ENCODE measurements around the gene IFT172.
A peak's percentile ranks its signal among the peaks of the same experiment; 100 is the strongest.

IFT172 gene

DNA sequence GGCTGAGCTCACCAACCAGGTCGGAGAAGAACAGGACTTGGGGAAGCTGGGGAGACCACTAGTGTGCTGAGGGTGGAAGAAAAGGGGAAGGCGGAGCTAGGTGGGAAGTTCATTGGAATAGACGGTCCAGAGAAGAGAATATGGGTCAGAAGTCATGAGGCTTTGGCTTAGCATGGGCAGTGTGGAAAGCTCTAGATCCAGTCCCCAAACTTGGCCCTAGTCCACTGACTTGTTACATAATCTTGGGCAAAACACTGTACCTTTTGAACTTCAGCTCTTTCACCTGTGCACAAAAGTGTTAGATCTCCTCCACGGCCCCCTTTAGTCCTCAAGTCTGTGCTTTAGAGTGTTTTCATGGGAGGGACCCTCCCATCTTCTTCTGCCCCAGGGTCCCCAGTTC is 17.8 kb upstream of the IFT172 start:
- Histone ChIP-seq H3K9ac (ENCODE audit: low read depth in 1 of 2, low read length in 2 of 2) (no peak overlapping the region), H3K9me3 (ENCODE audit: control insufficient read depth in 1 of 2, low read length in 2 of 2) (no peaks in the 10 kb centered on the region), H3K27me3 (ENCODE audit: control insufficient read depth in 1 of 2, insufficient read depth in 2 of 2, low read length in 2 of 2) (no peaks in the 10 kb centered on the region), H3K4me1 (ENCODE audit: control insufficient read depth in 1 of 2, insufficient read depth in 2 of 2, low read length in 2 of 2) (no peaks in the 10 kb centered on the region), H3K27ac (ENCODE audit: low read depth, low read length) (no peak overlapping the region), H3K4me3 (ENCODE audit: low read depth in 1 of 2, low read length in 2 of 2) (no peak overlapping the region), H3K36me3 (ENCODE audit: control insufficient read depth in 1 of 2, insufficient read depth in 2 of 2, low read length in 2 of 2) (no peaks in the 10 kb centered on the region)

DNA sequence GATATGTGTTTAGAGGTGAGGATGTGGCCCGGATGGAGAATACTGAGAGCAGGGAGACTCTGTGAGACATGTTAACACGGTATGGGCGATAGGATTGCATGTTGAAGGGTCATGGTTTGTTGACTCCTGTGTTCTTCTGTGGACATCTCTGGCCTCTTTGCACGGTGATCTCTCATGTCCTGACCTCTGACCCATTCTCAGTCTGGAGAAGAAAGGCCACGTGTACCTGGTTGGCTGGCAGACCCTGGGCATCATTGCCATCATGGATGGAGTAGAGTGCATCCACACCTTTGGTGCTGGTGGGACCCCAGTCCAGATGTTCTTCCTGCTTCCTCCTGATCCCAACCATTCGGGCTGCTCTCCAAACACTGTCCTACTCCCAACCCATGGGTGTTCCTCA is 17.0 kb upstream of the IFT172 start:
- Histone ChIP-seq H3K4me1 (ENCODE audit: control insufficient read depth in 1 of 2, insufficient read depth in 2 of 2, low read length in 2 of 2) (no peaks in the 10 kb centered on the region), H3K36me3 (ENCODE audit: control insufficient read depth in 1 of 2, insufficient read depth in 2 of 2, low read length in 2 of 2) (no peaks in the 10 kb centered on the region), H3K27me3 (ENCODE audit: control insufficient read depth in 1 of 2, insufficient read depth in 2 of 2, low read length in 2 of 2) (no peaks in the 10 kb centered on the region), H3K4me3 (ENCODE audit: low read depth in 1 of 2, low read length in 2 of 2) (no peak overlapping the region), H3K9me3 (ENCODE audit: control insufficient read depth in 1 of 2, low read length in 2 of 2) (no peaks in the 10 kb centered on the region), H3K27ac (ENCODE audit: low read depth, low read length) (no peak overlapping the region), H3K9ac (ENCODE audit: low read depth in 1 of 2, low read length in 2 of 2) (no peak overlapping the region)

DNA sequence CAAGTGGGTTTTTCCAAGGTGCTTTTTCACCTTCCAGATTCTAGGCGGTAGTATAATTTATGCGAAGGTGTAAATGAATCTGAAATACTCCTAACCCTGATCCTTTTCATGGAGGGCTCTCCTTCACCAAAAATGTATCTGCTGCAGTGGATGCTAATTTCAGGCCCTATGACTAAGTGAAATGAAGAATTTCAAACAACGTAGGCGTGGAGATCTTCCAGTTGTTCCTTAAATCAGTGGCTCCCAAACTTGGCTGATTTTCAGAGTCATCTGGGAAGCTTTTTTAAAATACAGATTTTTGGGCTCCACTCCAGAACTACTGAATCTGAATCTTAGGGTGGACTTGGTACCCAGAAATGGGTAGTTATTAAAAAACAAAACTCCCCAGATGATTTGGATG is 12.6 kb upstream of the IFT172 start:
- no peaks in the 10 kb centered on the region for H3K36me3 ChIP-seq (ENCODE audit: control insufficient read depth in 1 of 2, insufficient read depth in 2 of 2, low read length in 2 of 2)
- peaks cover 1 to 2% of the 10 kb centered on the region in 2 donors for H3K4me1 ChIP-seq (ENCODE audit: control insufficient read depth in 1 of 2, insufficient read depth in 2 of 2, low read length in 2 of 2)
- no peaks in the 10 kb centered on the region for H3K27me3 ChIP-seq (ENCODE audit: control insufficient read depth in 1 of 2, insufficient read depth in 2 of 2, low read length in 2 of 2)
- H3K4me3 ChIP-seq (ENCODE audit: low read depth in 1 of 2, low read length in 2 of 2): no peak overlapping the region
- H3K27ac ChIP-seq (ENCODE audit: low read depth, low read length): no peak overlapping the region
- no peaks in the 10 kb centered on the region for H3K9me3 ChIP-seq (ENCODE audit: control insufficient read depth in 1 of 2, low read length in 2 of 2)
- no peak overlapping the region for H3K9ac ChIP-seq (ENCODE audit: low read depth in 1 of 2, low read length in 2 of 2)

DNA sequence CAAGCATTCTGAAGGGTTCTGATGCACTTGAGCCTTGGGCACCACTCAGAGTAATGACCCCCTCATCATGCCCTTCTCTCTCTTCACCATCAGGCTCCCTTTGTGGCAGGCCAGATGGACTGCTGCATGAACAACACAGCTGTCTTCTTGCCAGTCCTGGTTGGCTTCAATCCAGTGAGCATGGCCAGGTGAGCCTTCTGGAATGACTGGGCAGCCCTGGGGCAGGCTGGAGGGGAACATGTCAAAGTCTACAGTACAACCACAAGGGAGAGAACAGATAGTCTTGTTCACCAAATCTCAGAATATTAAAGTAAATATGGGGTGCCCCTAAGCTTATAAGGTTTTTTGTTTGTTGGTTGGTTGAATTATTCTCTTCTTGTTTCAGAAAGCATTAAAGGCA is 11.5 kb upstream of the IFT172 start:
- Histone ChIP-seq H3K9ac (ENCODE audit: low read depth in 1 of 2, low read length in 2 of 2) (no peak overlapping the region), H3K9me3 (ENCODE audit: control insufficient read depth in 1 of 2, low read length in 2 of 2) (no peaks in the 10 kb centered on the region), H3K27ac (ENCODE audit: low read depth, low read length) (no peak overlapping the region), H3K36me3 (ENCODE audit: control insufficient read depth in 1 of 2, insufficient read depth in 2 of 2, low read length in 2 of 2) (no peaks in the 10 kb centered on the region), H3K27me3 (ENCODE audit: control insufficient read depth in 1 of 2, insufficient read depth in 2 of 2, low read length in 2 of 2) (peaks cover 0 to 4% of the 10 kb centered on the region in 2 donors), H3K4me3 (ENCODE audit: low read depth in 1 of 2, low read length in 2 of 2) (no peak overlapping the region), H3K4me1 (ENCODE audit: control insufficient read depth in 1 of 2, insufficient read depth in 2 of 2, low read length in 2 of 2) (peaks cover 12 to 13% of the 10 kb centered on the region in 2 donors)

DNA sequence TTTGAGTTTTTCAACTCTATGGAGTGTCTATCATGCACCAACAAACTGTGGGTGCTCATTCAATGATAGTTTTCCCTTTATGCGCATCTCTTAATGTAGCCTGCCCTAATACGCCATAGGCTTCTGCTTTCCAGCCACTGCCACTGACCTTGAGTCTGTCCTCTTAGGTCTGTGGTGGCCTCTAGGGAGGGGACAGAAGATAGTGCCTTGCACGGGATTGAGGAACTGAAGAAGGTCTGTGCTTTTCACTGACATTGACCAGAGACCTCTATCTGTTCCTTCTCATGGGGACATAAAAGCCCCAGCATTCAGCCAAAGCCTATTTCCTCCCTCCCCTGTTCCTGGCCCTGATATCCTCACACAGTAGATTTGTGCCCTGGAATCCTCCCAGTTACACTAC is 9.4 kb upstream of the IFT172 start:
- H3K9ac ChIP-seq (ENCODE audit: low read depth in 1 of 2, low read length in 2 of 2): no peak overlapping the region
- H3K36me3 ChIP-seq (ENCODE audit: control insufficient read depth in 1 of 2, insufficient read depth in 2 of 2, low read length in 2 of 2): no peaks in the 10 kb centered on the region
- no peaks in the 10 kb centered on the region for H3K9me3 ChIP-seq (ENCODE audit: control insufficient read depth in 1 of 2, low read length in 2 of 2)
- no peak overlapping the region for H3K27ac ChIP-seq (ENCODE audit: low read depth, low read length)
- peaks cover 19 to 22% of the 10 kb centered on the region in 2 donors for H3K4me1 ChIP-seq (ENCODE audit: control insufficient read depth in 1 of 2, insufficient read depth in 2 of 2, low read length in 2 of 2)
- peaks cover 14 to 18% of the 10 kb centered on the region in 2 donors for H3K27me3 ChIP-seq (ENCODE audit: control insufficient read depth in 1 of 2, insufficient read depth in 2 of 2, low read length in 2 of 2)
- no peak overlapping the region for H3K4me3 ChIP-seq (ENCODE audit: low read depth in 1 of 2, low read length in 2 of 2)

DNA sequence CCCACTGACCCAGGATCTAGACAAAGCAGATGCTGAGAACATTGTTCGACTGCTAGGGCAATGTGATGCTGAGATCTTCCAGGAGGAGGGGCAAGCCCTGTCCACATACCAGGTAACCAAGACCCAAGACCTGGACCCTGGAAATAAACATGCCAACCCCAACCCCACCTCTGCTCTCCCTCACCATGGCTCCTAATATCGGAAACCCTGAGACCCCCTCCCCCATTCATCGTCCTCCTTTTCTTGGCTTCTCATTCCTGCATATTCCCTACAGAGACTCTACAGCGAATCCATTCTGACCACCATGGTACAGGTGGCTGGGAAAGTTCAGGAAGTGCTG is 7.7 kb upstream of the IFT172 start:
- Histone ChIP-seq H3K27me3 (ENCODE audit: control insufficient read depth in 1 of 2, insufficient read depth in 2 of 2, low read length in 2 of 2) (peaks cover 17 to 21% of the 10 kb centered on the region in 2 donors), H3K4me1 (ENCODE audit: control insufficient read depth in 1 of 2, insufficient read depth in 2 of 2, low read length in 2 of 2) (peaks cover 19 to 22% of the 10 kb centered on the region in 2 donors), H3K9me3 (ENCODE audit: control insufficient read depth in 1 of 2, low read length in 2 of 2) (no peaks in the 10 kb centered on the region), H3K4me3 (ENCODE audit: low read depth in 1 of 2, low read length in 2 of 2) (no peak overlapping the region), H3K27ac (ENCODE audit: low read depth, low read length) (no peak overlapping the region), H3K9ac (ENCODE audit: low read depth in 1 of 2, low read length in 2 of 2) (no peak overlapping the region), H3K36me3 (ENCODE audit: control insufficient read depth in 1 of 2, insufficient read depth in 2 of 2, low read length in 2 of 2) (no peaks in the 10 kb centered on the region)

DNA sequence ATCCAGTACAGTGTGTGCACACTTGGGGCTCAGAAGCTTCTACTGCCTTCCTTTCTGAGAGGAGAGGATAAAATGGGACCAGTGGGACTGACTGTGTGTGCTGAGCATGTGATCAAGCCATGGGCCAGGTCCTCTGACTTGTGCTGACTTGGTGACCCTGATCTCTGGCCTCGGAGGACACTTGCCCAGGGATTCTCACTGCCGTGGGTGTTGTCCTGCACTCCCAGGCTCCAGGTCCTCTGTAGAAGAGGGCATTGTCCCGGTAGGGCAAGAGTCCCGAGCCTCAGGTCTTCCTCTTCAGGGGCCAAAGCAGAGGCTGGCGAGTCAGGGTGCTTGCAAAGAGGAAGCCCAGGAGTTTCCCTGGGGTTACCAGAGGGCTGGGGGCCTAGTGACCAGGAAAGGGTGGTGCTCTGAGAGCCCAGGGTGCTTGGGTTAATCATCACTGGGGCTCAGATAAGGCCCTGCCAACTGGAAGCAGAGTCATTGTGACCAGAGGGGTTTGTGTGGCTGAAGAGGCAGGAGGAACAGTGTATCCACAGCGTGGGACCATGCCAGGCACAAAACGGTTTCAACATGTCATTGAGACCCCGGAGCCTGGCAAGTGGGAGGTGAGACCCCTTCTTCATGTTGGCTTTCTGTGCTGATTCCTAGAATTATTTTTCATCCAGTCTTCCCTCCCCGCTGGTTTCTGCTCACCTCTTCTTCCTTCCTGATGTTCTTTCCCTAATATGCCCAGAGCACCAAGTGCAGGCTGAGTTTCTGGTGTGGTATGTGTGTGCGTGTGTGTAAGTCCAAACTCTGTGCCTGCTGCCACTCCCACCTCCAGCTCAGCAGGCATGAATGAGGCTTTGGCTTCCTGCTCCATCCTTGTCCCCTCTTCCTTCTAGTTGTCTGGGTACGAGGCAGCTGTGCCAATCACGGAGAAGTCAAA is 7.1 kb upstream of the IFT172 start, which contains the start of gene GCKR:
TSS of gene GCKR (plus strand) at position 483 of the 931 bp plus-strand sequence. CDS start at position 549, 66 bp downstream.
- Histone ChIP-seq H3K4me1 (ENCODE audit: control insufficient read depth in 1 of 2, insufficient read depth in 2 of 2, low read length in 2 of 2) (peaks cover 19 to 22% of the 10 kb centered on the region in 2 donors), H3K9me3 (ENCODE audit: control insufficient read depth in 1 of 2, low read length in 2 of 2) (no peaks in the 10 kb centered on the region), H3K36me3 (ENCODE audit: control insufficient read depth in 1 of 2, insufficient read depth in 2 of 2, low read length in 2 of 2) (no peaks in the 10 kb centered on the region), H3K9ac (ENCODE audit: low read depth in 1 of 2, low read length in 2 of 2) (no peak within 1 kb of the TSS), H3K27ac (ENCODE audit: low read depth, low read length) (no peak within 1 kb of the TSS), H3K4me3 (ENCODE audit: low read depth in 1 of 2, low read length in 2 of 2) (no peak within 1 kb of the TSS), H3K27me3 (ENCODE audit: control insufficient read depth in 1 of 2, insufficient read depth in 2 of 2, low read length in 2 of 2) (peaks cover 17 to 21% of the 10 kb centered on the region in 2 donors)

DNA sequence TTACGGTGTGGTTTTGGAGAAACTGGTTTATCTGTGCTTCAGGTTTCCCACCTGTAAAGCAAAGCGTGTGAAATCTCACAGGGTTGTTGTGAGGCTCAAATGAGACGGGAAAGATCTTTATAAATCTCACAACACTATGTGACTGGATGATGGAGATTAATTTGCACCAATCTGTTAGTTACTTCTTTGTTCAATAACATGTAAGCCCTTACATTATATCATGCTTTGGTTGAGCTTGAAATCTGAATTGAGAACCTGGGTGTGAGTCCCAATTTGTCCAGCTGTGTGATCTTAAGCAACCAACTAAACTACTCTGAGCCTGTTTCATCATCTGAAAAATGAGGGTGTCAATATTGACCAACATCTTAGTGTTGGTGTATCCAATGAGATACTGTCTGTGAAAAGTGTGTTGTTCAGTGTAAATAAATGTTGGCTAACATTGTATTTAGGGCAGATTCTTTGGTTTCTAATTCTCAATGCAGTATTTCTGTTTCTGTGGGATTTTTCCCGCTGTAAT is 6.4 kb upstream of the IFT172 start:
- Histone ChIP-seq H3K4me1 (ENCODE audit: control insufficient read depth in 1 of 2, insufficient read depth in 2 of 2, low read length in 2 of 2) (peaks cover 19 to 22% of the 10 kb centered on the region in 2 donors), H3K9ac (ENCODE audit: low read depth in 1 of 2, low read length in 2 of 2) (no peak overlapping the region)

DNA sequence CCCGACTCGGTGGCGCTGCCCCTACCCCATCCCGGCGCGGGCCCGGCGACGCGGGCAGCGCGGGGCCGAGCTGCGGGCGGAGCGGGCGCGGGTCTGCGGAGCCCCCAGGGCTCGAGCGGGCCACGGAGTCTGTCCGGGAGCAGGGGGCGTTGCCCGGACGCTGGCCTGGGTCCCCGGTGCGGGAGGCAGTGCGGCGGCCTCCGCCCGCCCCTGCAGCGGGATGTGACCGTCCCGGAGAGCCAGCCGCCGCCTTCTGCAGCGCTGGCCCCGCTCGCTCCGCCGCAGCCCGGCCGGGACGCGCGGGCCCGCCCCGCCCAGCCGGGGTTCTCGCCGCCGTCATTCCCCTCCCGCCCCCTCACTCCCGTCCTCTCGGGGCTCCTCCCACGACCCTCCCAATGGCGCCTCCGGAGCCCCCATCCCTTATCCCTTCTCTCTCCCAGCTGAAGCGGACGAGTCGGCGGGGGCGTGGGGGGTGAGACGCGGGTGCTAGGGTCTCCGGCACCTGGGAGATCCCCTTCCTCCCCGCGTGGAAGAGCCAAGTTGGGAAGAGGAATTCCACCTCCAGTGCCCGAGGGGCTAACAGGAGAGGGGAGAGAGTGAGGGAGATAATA is 5.5 kb upstream of the IFT172 start, which contains the start of gene FNDC4:
TSS of gene FNDC4 (minus strand) at position 257 of the 611 bp plus-strand sequence. CDS start 521 bp downstream, outside the sequence.
- Histone ChIP-seq H3K27me3 (ENCODE audit: control insufficient read depth in 1 of 2, insufficient read depth in 2 of 2, low read length in 2 of 2) (peaks cover 17 to 21% of the 10 kb centered on the region in 2 donors), H3K36me3 (ENCODE audit: control insufficient read depth in 1 of 2, insufficient read depth in 2 of 2, low read length in 2 of 2) (no peaks in the 10 kb centered on the region), H3K9ac (ENCODE audit: low read depth in 1 of 2, low read length in 2 of 2) (peak within 1 kb of the TSS in 1 of 2 donors; percentile 29), H3K4me1 (ENCODE audit: control insufficient read depth in 1 of 2, insufficient read depth in 2 of 2, low read length in 2 of 2) (peaks cover 21 to 25% of the 10 kb centered on the region in 2 donors), H3K27ac (ENCODE audit: low read depth, low read length) (no peak within 1 kb of the TSS), H3K4me3 (ENCODE audit: low read depth in 1 of 2, low read length in 2 of 2) (peak within 1 kb of the TSS; percentile 60 to 63), H3K9me3 (ENCODE audit: control insufficient read depth in 1 of 2, low read length in 2 of 2) (no peaks in the 10 kb centered on the region)

More for the DNA sequence above, 6.4 kb upstream of the IFT172 start:
- Histone ChIP-seq H3K27ac (ENCODE audit: low read depth, low read length) (no peak overlapping the region), H3K9me3 (ENCODE audit: control insufficient read depth in 1 of 2, low read length in 2 of 2) (no peaks in the 10 kb centered on the region), H3K27me3 (ENCODE audit: control insufficient read depth in 1 of 2, insufficient read depth in 2 of 2, low read length in 2 of 2) (peaks cover 17 to 21% of the 10 kb centered on the region in 2 donors), H3K4me3 (ENCODE audit: low read depth in 1 of 2, low read length in 2 of 2) (no peak overlapping the region), H3K36me3 (ENCODE audit: control insufficient read depth in 1 of 2, insufficient read depth in 2 of 2, low read length in 2 of 2) (no peaks in the 10 kb centered on the region)
